Muscle of leg (tissue), 11 donors: Measurements from ENCODE around the gene SLC7A11. TPM values are rescaled to one million over a fixed set of nuclear protein-coding genes. Genes with fewer than 3 reads are reported as not detected.
"Not testable (repeated sequence)": the region's sequence is repeated elsewhere in the genome, so short reads cannot be mapped to it uniquely, and the experiment has no call there.

Source experiments
- DNase-seq: peaks from one replicate; pipeline ENCODE4 v3.0.0; 2013
- H3K27ac ChIP-seq: one replicate; pipeline ENCODE4 v1.5.1; 2013; ENCODE audit warnings: mild to moderate bottlenecking, low read length, control low read depth
- H3K27me3 ChIP-seq: one replicate; pipeline ENCODE4 v1.6.1; 2013; ENCODE audit warnings: low read length; ENCODE audit not compliant: control insufficient read depth, insufficient read depth
- H3K36me3 ChIP-seq: one replicate; pipeline ENCODE4 v1.6.1; 2013; ENCODE audit warnings: low read length; ENCODE audit not compliant: control insufficient read depth, insufficient read depth
- H3K4me1 ChIP-seq: one replicate; pipeline ENCODE4 v1.6.1; 2013; ENCODE audit warnings: low read length; ENCODE audit not compliant: control insufficient read depth, insufficient read depth
- H3K4me3 ChIP-seq: one replicate; pipeline ENCODE4 v1.5.1; 2013; ENCODE audit warnings: low read length, control low read depth
- H3K9me3 ChIP-seq: replicated peaks from 2 replicates; pipeline ENCODE4 v1.6.1; 2013; ENCODE audit warnings: low read depth, low read length; ENCODE audit not compliant: control insufficient read depth
- WGBS: methylation state at CpG from one replicate; pipeline ENCODE4 v1.1.5; 2013; ENCODE audit warnings: missing lambda C conversion rate; ENCODE audit not compliant: insufficient coverage; 5-methylcytosine and 5-hydroxymethylcytosine counted together
- polyA plus RNA-seq, 8 donors: library from polyadenylated mRNA; unstranded; fragments of 120-200 nt; gene quantifications; one replicate each; pipeline versions ENCODE4 v1.2.1 to v1.2.3, GENCODE V29; 2013; ENCODE audit warnings: inconsistent platforms in 1 of 8, low replicate concordance in 1 of 8; ENCODE audit not compliant: insufficient read length in 8 of 8, insufficient read depth in 1 of 8
- total RNA-seq: library from RNA; stranded (reverse); fragments of 120-200 nt; gene quantifications from one replicate; pipeline ENCODE4 v1.2.4, GENCODE V29; 2013

Gene SLC7A11
- total and polyA plus RNA-seq, 9 donors, result 0.50 to 1.2 (median 0.80) TPM

GRCh38 chr4:138247643-138248042, 5.5 kb upstream of the SLC7A11 start:
- no peaks in the 10 kb centered on the region for H3K4me1 ChIP-seq

GRCh38 chr4:138243369-138243768, 1.2 kb upstream of the SLC7A11 start:
- Histone ChIP-seq H3K4me3 (no peak overlapping the region), H3K9me3 (no peaks in the 10 kb centered on the region), H3K36me3 (no peaks in the 10 kb centered on the region), H3K4me1 (no peaks in the 10 kb centered on the region), H3K27me3 (no peaks in the 10 kb centered on the region), H3K27ac (no peak overlapping the region)
- no peak for DNase-seq
- no CpG with 5 or more reads among the region's 3 CpGs for WGBS

More at GRCh38 chr4:138247643-138248042, 5.5 kb upstream of the SLC7A11 start:
- H3K4me3 ChIP-seq, result no peak overlapping the region
- H3K36me3 ChIP-seq, result no peaks in the 10 kb centered on the region
- H3K27ac ChIP-seq, result no peak overlapping the region
- H3K27me3 ChIP-seq, result no peaks in the 10 kb centered on the region
- no peaks in the 10 kb centered on the region for H3K9me3 ChIP-seq
- WGBS, result no CpG with 5 or more reads among the region's 3 CpGs
- DNase-seq, result no peak

GRCh38 chr4:138242834-138243156, 646 bp upstream of the SLC7A11 start:
- no peaks in the 10 kb centered on the region for H3K27me3 ChIP-seq
- peak overlapping the region; percentile 32 for H3K27ac ChIP-seq
- no CpG with 5 or more reads among the region's 1 CpG for WGBS
- no peaks in the 10 kb centered on the region for H3K4me1 ChIP-seq
- no peaks in the 10 kb centered on the region for H3K9me3 ChIP-seq
- no peaks in the 10 kb centered on the region for H3K36me3 ChIP-seq
- peak overlapping the region; percentile 26 for H3K4me3 ChIP-seq
- DNase-seq, result no peak

GRCh38 chr4:138241281-138242075, 671 bp downstream of the SLC7A11 start:
- WGBS, result 31% methylated on average over 10 of the region's 13 CpGs

GRCh38 chr4:138239491-138239890, 2.7 kb downstream of the SLC7A11 start:
- no peak overlapping the region for H3K27ac ChIP-seq
- no CpG with 5 or more reads among the region's 1 CpG for WGBS
- no peak for DNase-seq
- H3K4me1 ChIP-seq, result no peaks in the 10 kb centered on the region
- no peak overlapping the region for H3K4me3 ChIP-seq
- no peaks in the 10 kb centered on the region for H3K27me3 ChIP-seq
- no peaks in the 10 kb centered on the region for H3K36me3 ChIP-seq
- no peaks in the 10 kb centered on the region for H3K9me3 ChIP-seq

More at GRCh38 chr4:138241281-138242075, 671 bp downstream of the SLC7A11 start:
- no peaks in the 10 kb centered on the region for H3K4me1 ChIP-seq
- H3K9me3 ChIP-seq, result no peaks in the 10 kb centered on the region
- no peaks in the 10 kb centered on the region for H3K27me3 ChIP-seq
- peak overlapping the region; percentile 11 for H3K27ac ChIP-seq
- no peaks in the 10 kb centered on the region for H3K36me3 ChIP-seq
- H3K4me3 ChIP-seq, result peak overlapping the region; percentile 26
- DNase-seq, result peak; percentile 20

- Histone ChIP-seq H3K36me3 (no peaks in the 10 kb centered on the region), H3K4me1 (no peaks in the 10 kb centered on the region), H3K4me3 (no peak overlapping the region), H3K27ac (no peak overlapping the region), H3K9me3 (no peaks in the 10 kb centered on the region), H3K27me3 (no peaks in the 10 kb centered on the region)
- no peak for DNase-seq
- WGBS, result no CpG with 5 or more reads among the region's 4 CpGs
Measured at GRCh38 chr4:138238521-138239292, 3.4 kb downstream of the SLC7A11 start.

GRCh38 chr4:138237132-138237531, 5.0 kb downstream of the SLC7A11 start:
- not testable (repeated sequence) for H3K27me3 ChIP-seq, H3K9me3 ChIP-seq, H3K36me3 ChIP-seq, H3K4me3 ChIP-seq, H3K4me1 ChIP-seq, H3K27ac ChIP-seq, DNase-seq
- WGBS, result no CpG with 5 or more reads among the region's 7 CpGs

- Histone ChIP-seq H3K4me3 (no peak overlapping the region), H3K27ac (no peak overlapping the region), H3K9me3 (no peaks in the 10 kb centered on the region), H3K27me3 (no peaks in the 10 kb centered on the region), H3K4me1 (no peaks in the 10 kb centered on the region), H3K36me3 (no peaks in the 10 kb centered on the region)
- no CpG with 5 or more reads among the region's 2 CpGs for WGBS
- no peak for DNase-seq
Measured at GRCh38 chr4:138236037-138236436, 6.1 kb downstream of the SLC7A11 start.

GRCh38 chr4:138235419-138235952, 6.7 kb downstream of the SLC7A11 start:
- Histone ChIP-seq H3K4me1 (no peaks in the 10 kb centered on the region), H3K27ac (no peak overlapping the region), H3K36me3 (no peaks in the 10 kb centered on the region), H3K27me3 (no peaks in the 10 kb centered on the region), H3K4me3 (no peak overlapping the region), H3K9me3 (no peaks in the 10 kb centered on the region)
- no peak for DNase-seq
- no CpG with 5 or more reads among the region's 1 CpG for WGBS

- no CpG with 5 or more reads among the region's 1 CpG for WGBS
- H3K4me3 ChIP-seq, result no peak overlapping the region
- H3K27me3 ChIP-seq, result no peaks in the 10 kb centered on the region
- no peaks in the 10 kb centered on the region for H3K4me1 ChIP-seq
- no peak overlapping the region for H3K27ac ChIP-seq
- H3K36me3 ChIP-seq, result no peaks in the 10 kb centered on the region
- no peaks in the 10 kb centered on the region for H3K9me3 ChIP-seq
- DNase-seq, result no peak
Measured at GRCh38 chr4:138234248-138234647, 7.9 kb downstream of the SLC7A11 start.
